Neural progenitor cell (in vitro differentiated cells): ENCODE results near the gene NANOGP8. TPM values are rescaled to one million over a fixed set of nuclear protein-coding genes. Genes with fewer than 3 reads are reported as not detected.

ENCODE experiments used
- DNase-seq: peaks from one replicate; pipeline ENCODE4 v3.0.0-alpha.2; 2016; ENCODE audit warnings: low spot score
- H2AFZ ChIP-seq: fragments of 200-600 bp; sonication (generic); replicated peaks from 2 replicates; pipeline ENCODE4 v1.6.1; 2016; ENCODE audit warnings: antibody characterized with exemption
- H3F3A ChIP-seq: fragments of 200-600 bp; sonication (generic); 2 replicates; pipeline ENCODE4 v1.6.1; 2016; ENCODE audit warnings: antibody characterized with exemption, low read depth
- H3K27ac ChIP-seq: fragments of 200-600 bp; sonication (generic); 2 replicates; pipeline ENCODE4 v1.5.1; 2016; ENCODE audit warnings: mild to moderate bottlenecking
- H3K27me3 ChIP-seq: fragments of 200-600 bp; sonication (generic); 2 replicates; pipeline ENCODE4 v1.6.1; 2016; ENCODE audit warnings: mild to moderate bottlenecking, moderate library complexity
- H3K36me3 ChIP-seq: fragments of 200-600 bp; sonication (generic); 2 replicates; pipeline ENCODE4 v1.5.1; 2016
- H3K4me1 ChIP-seq: fragments of 200-600 bp; sonication (generic); 2 replicates; pipeline ENCODE4 v1.6.1; 2016; ENCODE audit warnings: mixed run types
- H3K4me2 ChIP-seq: fragments of 200-600 bp; sonication (generic); 2 replicates; pipeline ENCODE4 v1.6.1; 2016
- H3K4me3 ChIP-seq: fragments of 200-600 bp; sonication (generic); 2 replicates; pipeline ENCODE4 v1.5.1; 2016
- H3K79me2 ChIP-seq: fragments of 200-600 bp; sonication (generic); 2 replicates; pipeline ENCODE4 v1.6.1; 2016; ENCODE audit warnings: low read depth
- H3K9ac ChIP-seq: fragments of 200-600 bp; sonication (generic); 2 replicates; pipeline ENCODE4 v1.6.1; 2016
- H3K9me3 ChIP-seq: fragments of 200-600 bp; sonication (generic); 2 replicates; pipeline ENCODE4 v1.5.1; 2016; ENCODE audit warnings: low read depth
- H4K20me1 ChIP-seq: fragments of 200-600 bp; sonication (generic); 2 replicates; pipeline ENCODE4 v1.6.1; 2016; ENCODE audit warnings: low read depth
- H3K27ac Mint-ChIP-seq: 3 replicates; pipeline ENCODE4 v1.8.0; 2021; ENCODE audit warnings: mixed read lengths
- H3K27me3 Mint-ChIP-seq: 2 replicates; pipeline ENCODE4 v1.8.0; 2022; ENCODE audit warnings: low read depth, mild to moderate bottlenecking, inconsistent platforms, moderate library complexity, mixed read lengths; ENCODE audit not compliant: insufficient read depth
- H3K36me3 Mint-ChIP-seq: 3 replicates; pipeline ENCODE4 v1.8.0; 2021; ENCODE audit warnings: mixed read lengths
- H3K4me1 Mint-ChIP-seq: 3 replicates; pipeline ENCODE4 v1.8.0; 2021; ENCODE audit warnings: mixed read lengths
- H3K4me3 Mint-ChIP-seq: 3 replicates; pipeline ENCODE4 v1.8.0; 2021; ENCODE audit warnings: mild to moderate bottlenecking, moderate library complexity, mixed read lengths
- H3K9me3 Mint-ChIP-seq: 3 replicates; pipeline ENCODE4 v1.8.0; 2020; ENCODE audit warnings: mixed read lengths
- CTCF ChIP-seq: fragments of 200-600 bp; sonication (generic); IDR thresholded peaks from 2 replicates; pipeline ENCODE4 v1.5.1; 2017; ENCODE audit warnings: antibody characterized with exemption, mild to moderate bottlenecking
- EZH2 ChIP-seq: fragments of 200-600 bp; sonication (generic); IDR thresholded peaks from 2 replicates; pipeline ENCODE4 v1.6.1; 2017; ENCODE audit warnings: antibody characterized with exemption, mild to moderate bottlenecking, moderate library complexity
- EZH2phosphoT487 ChIP-seq: fragments of 200-600 bp; sonication (generic); IDR thresholded peaks from 2 replicates; pipeline ENCODE4 v1.6.1; 2017; ENCODE audit warnings: antibody characterized with exemption
- total RNA-seq: library from RNA; depleted of rRNA; stranded (reverse); fragments of >200 nt; gene quantifications from 2 replicates; pipeline ENCODE4 v1.2.3, GENCODE V29; 2015; ENCODE audit warnings: low replicate concordance

Gene NANOGP8
- total RNA-seq, 1 donor from 2014 or later, result not detected

- Mint-ChIP-seq H3K9me3 (no peaks in the 10 kb centered on the region), H3K36me3 (no peaks in the 10 kb centered on the region), H3K4me3 (no peak overlapping the region), H3K27ac (no peak overlapping the region), H3K27me3 (peaks cover 2% of the 10 kb centered on the region), H3K4me1 (peaks cover 11% of the 10 kb centered on the region)
- Histone ChIP-seq H4K20me1 (no peaks in the 10 kb centered on the region), H3K9ac (no peak overlapping the region), H3K9me3 (no peaks in the 10 kb centered on the region), H3K4me1 (peaks cover 8% of the 10 kb centered on the region), H3K36me3 (no peaks in the 10 kb centered on the region), H3F3A (no peaks in the 10 kb centered on the region), H3K4me3 (no peak overlapping the region), H3K27me3 (no peaks in the 10 kb centered on the region), H3K27ac (no peak overlapping the region), H3K4me2 (no peak overlapping the region), H2AFZ (no peak overlapping the region), H3K79me2 (no peaks in the 10 kb centered on the region)
- DNase-seq, result no peak
- no peak for TF ChIP-seq EZH2
- no peak for TF ChIP-seq CTCF
- TF ChIP-seq EZH2phosphoT487, result no peak
Measured at GRCh38 chr15:35111861-35112260, 26.8 kb upstream of the NANOGP8 start.

GRCh38 chr15:35108453-35108852 lies 23.4 kb upstream of the NANOGP8 start:
- TF ChIP-seq EZH2phosphoT487 (no peak), EZH2 (no peak), CTCF (no peak)
- H3K9me3 ChIP-seq, result no peaks in the 10 kb centered on the region

GRCh38 chr15:35107561-35107960 lies 22.5 kb upstream of the NANOGP8 start:
- Histone ChIP-seq H4K20me1 (no peaks in the 10 kb centered on the region), H3K9ac (no peak overlapping the region), H2AFZ (no peak overlapping the region), H3K79me2 (no peaks in the 10 kb centered on the region), H3K4me1 (no peaks in the 10 kb centered on the region), H3K9me3 (no peaks in the 10 kb centered on the region), H3K4me3 (no peak overlapping the region), H3K36me3 (no peaks in the 10 kb centered on the region), H3F3A (no peaks in the 10 kb centered on the region), H3K27ac (no peak overlapping the region), H3K27me3 (no peaks in the 10 kb centered on the region), H3K4me2 (no peak overlapping the region)
- Mint-ChIP-seq H3K4me1 (peaks cover 8% of the 10 kb centered on the region), H3K36me3 (no peaks in the 10 kb centered on the region), H3K27ac (no peak overlapping the region), H3K4me3 (no peak overlapping the region), H3K9me3 (no peaks in the 10 kb centered on the region), H3K27me3 (no peaks in the 10 kb centered on the region)
- TF ChIP-seq EZH2 (no peak), CTCF (no peak), EZH2phosphoT487 (no peak)
- DNase-seq, result no peak

More at GRCh38 chr15:35108453-35108852, 23.4 kb upstream of the NANOGP8 start:
- Histone ChIP-seq H2AFZ (no peak overlapping the region), H3K4me3 (no peak overlapping the region), H3K79me2 (no peaks in the 10 kb centered on the region), H3F3A (no peaks in the 10 kb centered on the region), H3K9ac (no peak overlapping the region), H3K4me1 (no peaks in the 10 kb centered on the region), H3K36me3 (no peaks in the 10 kb centered on the region), H3K27ac (no peak overlapping the region), H4K20me1 (no peaks in the 10 kb centered on the region), H3K27me3 (no peaks in the 10 kb centered on the region), H3K4me2 (no peak overlapping the region)
- no peak overlapping the region for H3K27ac Mint-ChIP-seq
- DNase-seq, result no peak
- no peak overlapping the region for H3K4me3 Mint-ChIP-seq
- H3K4me1 Mint-ChIP-seq, result peaks cover 8% of the 10 kb centered on the region
- no peaks in the 10 kb centered on the region for H3K27me3 Mint-ChIP-seq
- no peaks in the 10 kb centered on the region for H3K36me3 Mint-ChIP-seq
- no peaks in the 10 kb centered on the region for H3K9me3 Mint-ChIP-seq
